ENCODE results near the gene FJX1.

Gene FJX1

DNA sequence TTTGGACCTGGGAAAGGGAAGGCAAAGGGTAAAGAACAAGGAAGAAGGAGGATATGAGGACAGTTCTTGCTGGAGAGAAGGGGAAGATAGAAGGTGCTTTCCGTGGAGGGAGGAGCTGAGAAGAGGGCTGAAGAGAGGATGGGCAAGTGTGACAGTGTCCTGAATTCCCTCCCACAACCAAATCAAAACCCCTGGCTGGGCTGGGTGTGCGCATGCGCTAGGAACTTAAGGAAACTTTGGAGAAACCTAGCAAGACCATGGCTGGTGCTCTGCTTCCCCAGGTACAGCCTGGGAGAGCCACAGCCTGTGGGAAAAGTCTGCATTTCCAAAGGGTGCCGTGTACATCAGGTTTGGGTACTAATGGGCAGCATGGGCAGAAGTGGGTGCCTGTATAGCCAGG is 29.0 kb upstream of the FJX1 start:
- no peak overlapping the region for H3K4me3 ChIP-seq (ENCODE audit: low read depth, low read length)
- no peaks in the 10 kb centered on the region for H3K36me3 ChIP-seq (ENCODE audit: control insufficient read depth, insufficient read depth, low read length)
- H3K9me3 ChIP-seq (ENCODE audit: control insufficient read depth, insufficient read depth, low read length): no peaks in the 10 kb centered on the region
- no peak overlapping the region for H3K9ac ChIP-seq (ENCODE audit: low read depth, low read length)
- H3K27me3 ChIP-seq (ENCODE audit: control insufficient read depth, insufficient read depth, low read length): no peaks in the 10 kb centered on the region
- no peaks in the 10 kb centered on the region for H3K4me1 ChIP-seq (ENCODE audit: control insufficient read depth, insufficient read depth, low read length)

DNA sequence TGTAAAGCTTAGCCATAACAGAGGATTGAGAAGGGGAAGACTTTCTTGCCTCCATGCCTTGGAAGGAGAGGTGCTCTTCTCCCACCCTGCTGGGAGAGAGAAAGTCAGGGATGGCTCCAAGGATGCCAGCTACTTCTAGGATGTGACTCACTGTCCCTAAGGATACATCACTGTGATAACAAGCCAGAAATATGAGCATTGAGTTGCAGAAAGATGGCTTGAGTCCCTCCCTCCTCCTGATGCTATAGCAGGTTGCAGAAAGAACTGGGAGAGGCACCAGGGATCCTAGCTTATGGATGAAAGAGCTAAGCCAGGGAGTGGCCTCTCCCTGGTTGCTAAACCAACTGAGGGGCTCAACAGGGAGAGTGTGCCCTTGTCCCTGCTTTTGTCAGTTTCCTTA is 27.8 kb upstream of the FJX1 start:
- Histone ChIP-seq H3K9ac (ENCODE audit: low read depth, low read length) (no peak overlapping the region), H3K36me3 (ENCODE audit: control insufficient read depth, insufficient read depth, low read length) (no peaks in the 10 kb centered on the region), H3K27me3 (ENCODE audit: control insufficient read depth, insufficient read depth, low read length) (no peaks in the 10 kb centered on the region), H3K9me3 (ENCODE audit: control insufficient read depth, insufficient read depth, low read length) (no peaks in the 10 kb centered on the region), H3K4me3 (ENCODE audit: low read depth, low read length) (no peak overlapping the region), H3K4me1 (ENCODE audit: control insufficient read depth, insufficient read depth, low read length) (no peaks in the 10 kb centered on the region)

DNA sequence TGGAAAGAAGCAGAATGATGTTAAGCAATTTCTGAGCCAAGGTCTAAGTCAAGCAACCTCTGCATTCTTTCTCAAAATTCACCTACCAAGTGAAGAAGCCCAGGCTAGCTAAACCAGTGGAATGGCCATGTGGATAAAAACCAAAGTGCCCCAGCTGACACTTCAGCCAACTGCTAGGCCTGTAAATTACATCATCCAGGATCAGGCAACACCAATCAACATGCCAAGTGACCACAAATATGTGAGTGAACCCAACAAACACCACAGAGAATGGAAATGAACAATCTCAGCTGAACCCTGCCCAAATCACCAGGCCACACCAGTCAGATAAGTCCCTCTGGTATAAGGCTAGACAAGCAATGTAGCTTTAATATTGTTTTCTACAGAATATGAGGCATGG is 25.1 kb upstream of the FJX1 start:
- Histone ChIP-seq H3K36me3 (ENCODE audit: control insufficient read depth, insufficient read depth, low read length) (no peaks in the 10 kb centered on the region), H3K27me3 (ENCODE audit: control insufficient read depth, insufficient read depth, low read length) (no peaks in the 10 kb centered on the region), H3K4me3 (ENCODE audit: low read depth, low read length) (no peak overlapping the region)

DNA sequence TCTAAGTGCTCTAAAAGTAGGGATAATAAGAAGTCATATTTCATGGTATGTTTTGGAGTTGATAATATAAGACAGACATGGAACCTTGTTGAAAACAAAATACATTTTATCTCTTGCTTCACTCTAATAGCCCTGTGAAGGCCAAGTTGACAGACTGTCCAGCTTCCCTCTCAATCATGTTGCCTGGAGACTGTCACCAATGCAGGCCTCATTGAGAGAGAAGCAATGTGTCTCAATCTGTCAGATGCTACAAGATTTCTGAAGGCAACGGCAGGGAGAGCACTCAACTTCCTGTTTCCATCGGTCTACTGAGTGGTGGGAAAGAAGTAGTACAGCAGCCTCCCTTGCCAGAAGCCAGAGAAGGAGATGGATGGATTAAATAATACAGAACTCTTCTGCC is 23.6 kb upstream of the FJX1 start:
- Histone ChIP-seq H3K27me3 (ENCODE audit: control insufficient read depth, insufficient read depth, low read length) (no peaks in the 10 kb centered on the region), H3K9ac (ENCODE audit: low read depth, low read length) (no peak overlapping the region), H3K4me3 (ENCODE audit: low read depth, low read length) (no peak overlapping the region), H3K9me3 (ENCODE audit: control insufficient read depth, insufficient read depth, low read length) (no peaks in the 10 kb centered on the region), H3K4me1 (ENCODE audit: control insufficient read depth, insufficient read depth, low read length) (no peaks in the 10 kb centered on the region), H3K36me3 (ENCODE audit: control insufficient read depth, insufficient read depth, low read length) (no peaks in the 10 kb centered on the region)

More for the DNA sequence above, 25.1 kb upstream of the FJX1 start:
- H3K9me3 ChIP-seq (ENCODE audit: control insufficient read depth, insufficient read depth, low read length): no peaks in the 10 kb centered on the region
- no peaks in the 10 kb centered on the region for H3K4me1 ChIP-seq (ENCODE audit: control insufficient read depth, insufficient read depth, low read length)
- H3K9ac ChIP-seq (ENCODE audit: low read depth, low read length): no peak overlapping the region

DNA sequence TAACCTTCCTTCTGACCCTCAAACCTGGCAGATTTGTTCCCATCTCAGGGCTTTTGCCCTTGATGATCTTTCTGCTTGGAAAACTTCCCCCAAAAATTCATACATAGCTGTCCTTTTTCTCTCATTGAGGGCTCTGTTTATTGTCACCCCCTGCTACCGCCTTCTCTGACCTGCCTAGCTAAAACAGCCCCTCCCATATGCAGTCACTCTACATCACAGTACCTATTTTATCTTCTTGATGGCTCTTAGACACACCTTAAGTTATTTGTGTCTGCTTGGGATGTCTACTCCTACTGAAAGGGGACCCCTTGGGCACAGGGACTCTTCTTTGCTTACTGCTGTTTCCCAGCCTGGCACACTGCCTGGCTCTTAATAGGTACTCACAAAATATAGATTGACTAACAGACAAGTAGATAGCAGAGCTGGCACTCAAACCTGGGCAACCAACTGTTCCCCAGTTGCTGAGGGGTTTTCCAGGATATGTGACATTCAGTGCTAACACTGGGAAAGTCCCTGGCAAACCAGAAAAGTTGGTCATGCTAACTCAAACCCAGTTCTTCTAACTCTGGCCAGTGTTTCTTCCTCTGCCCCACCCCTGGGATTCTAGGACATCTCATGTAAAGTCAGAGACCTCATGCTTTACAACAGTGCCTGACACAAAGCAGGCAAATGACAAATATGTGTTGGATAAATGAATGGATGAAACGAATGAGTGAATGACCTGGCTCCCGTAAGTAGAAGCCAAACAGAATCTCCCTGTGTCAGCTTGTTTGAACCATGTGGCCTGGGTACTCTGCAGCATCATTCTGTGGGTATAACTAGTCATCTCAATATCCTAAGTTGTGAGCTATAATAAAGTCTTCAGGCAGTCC is 19.8 kb upstream of the FJX1 start:
- Histone ChIP-seq H3K9ac (ENCODE audit: low read depth, low read length) (no peak overlapping the region), H3K36me3 (ENCODE audit: control insufficient read depth, insufficient read depth, low read length) (no peaks in the 10 kb centered on the region), H3K27me3 (ENCODE audit: control insufficient read depth, insufficient read depth, low read length) (no peaks in the 10 kb centered on the region), H3K4me3 (ENCODE audit: low read depth, low read length) (no peak overlapping the region), H3K4me1 (ENCODE audit: control insufficient read depth, insufficient read depth, low read length) (no peaks in the 10 kb centered on the region), H3K9me3 (ENCODE audit: control insufficient read depth, insufficient read depth, low read length) (no peaks in the 10 kb centered on the region)

GRCh38 chr11:35600331-35600838 is 17.9 kb upstream of the FJX1 start:
- Histone ChIP-seq H3K9ac (ENCODE audit: low read depth, low read length) (no peak overlapping the region), H3K9me3 (ENCODE audit: control insufficient read depth, insufficient read depth, low read length) (no peaks in the 10 kb centered on the region), H3K4me1 (ENCODE audit: control insufficient read depth, insufficient read depth, low read length) (no peaks in the 10 kb centered on the region), H3K27me3 (ENCODE audit: control insufficient read depth, insufficient read depth, low read length) (no peaks in the 10 kb centered on the region), H3K36me3 (ENCODE audit: control insufficient read depth, insufficient read depth, low read length) (no peaks in the 10 kb centered on the region), H3K4me3 (ENCODE audit: low read depth, low read length) (no peak overlapping the region)

GRCh38 chr11:35602160-35602793 is 16.0 kb upstream of the FJX1 start:
- Histone ChIP-seq H3K4me1 (ENCODE audit: control insufficient read depth, insufficient read depth, low read length) (no peaks in the 10 kb centered on the region), H3K4me3 (ENCODE audit: low read depth, low read length) (no peak overlapping the region), H3K9ac (ENCODE audit: low read depth, low read length) (no peak overlapping the region), H3K36me3 (ENCODE audit: control insufficient read depth, insufficient read depth, low read length) (no peaks in the 10 kb centered on the region), H3K27me3 (ENCODE audit: control insufficient read depth, insufficient read depth, low read length) (no peaks in the 10 kb centered on the region), H3K9me3 (ENCODE audit: control insufficient read depth, insufficient read depth, low read length) (no peaks in the 10 kb centered on the region)

GRCh38 chr11:35602979-35603378 is 15.3 kb upstream of the FJX1 start:
- H3K9ac ChIP-seq (ENCODE audit: low read depth, low read length): no peak overlapping the region
- no peaks in the 10 kb centered on the region for H3K36me3 ChIP-seq (ENCODE audit: control insufficient read depth, insufficient read depth, low read length)
- no peaks in the 10 kb centered on the region for H3K9me3 ChIP-seq (ENCODE audit: control insufficient read depth, insufficient read depth, low read length)
- H3K4me3 ChIP-seq (ENCODE audit: low read depth, low read length): no peak overlapping the region
- no peaks in the 10 kb centered on the region for H3K4me1 ChIP-seq (ENCODE audit: control insufficient read depth, insufficient read depth, low read length)
- H3K27me3 ChIP-seq (ENCODE audit: control insufficient read depth, insufficient read depth, low read length): no peaks in the 10 kb centered on the region

DNA sequence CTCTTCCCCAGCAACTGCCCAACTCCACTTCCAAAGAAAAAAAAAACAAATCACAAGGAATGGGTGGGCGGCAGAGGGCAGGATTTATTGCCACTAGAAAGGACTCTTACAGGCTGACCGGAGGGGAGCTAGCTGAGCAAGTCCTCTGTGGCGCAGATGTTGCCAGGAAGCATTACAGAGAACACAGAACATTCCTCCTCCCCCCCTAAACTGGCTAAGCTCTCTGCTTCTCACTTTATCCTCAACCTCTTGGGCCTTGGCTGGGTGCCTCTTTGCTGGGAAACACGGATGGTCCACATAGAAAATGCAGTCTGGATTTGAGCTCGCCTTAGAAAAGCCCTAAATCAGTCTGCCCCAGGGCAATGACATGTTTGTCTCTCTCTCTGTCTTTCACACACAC is 12.6 kb upstream of the FJX1 start:
- Histone ChIP-seq H3K4me3 (ENCODE audit: low read depth, low read length) (no peak overlapping the region), H3K4me1 (ENCODE audit: control insufficient read depth, insufficient read depth, low read length) (peaks cover 11% of the 10 kb centered on the region), H3K9me3 (ENCODE audit: control insufficient read depth, insufficient read depth, low read length) (no peaks in the 10 kb centered on the region), H3K36me3 (ENCODE audit: control insufficient read depth, insufficient read depth, low read length) (no peaks in the 10 kb centered on the region), H3K27me3 (ENCODE audit: control insufficient read depth, insufficient read depth, low read length) (peaks cover 3% of the 10 kb centered on the region), H3K9ac (ENCODE audit: low read depth, low read length) (no peak overlapping the region)

- Histone ChIP-seq H3K4me3 (ENCODE audit: low read depth, low read length) (no peak overlapping the region), H3K9me3 (ENCODE audit: control insufficient read depth, insufficient read depth, low read length) (no peaks in the 10 kb centered on the region)
Measured at GRCh38 chr11:35606206-35606605, 12.1 kb upstream of the FJX1 start.

DNA sequence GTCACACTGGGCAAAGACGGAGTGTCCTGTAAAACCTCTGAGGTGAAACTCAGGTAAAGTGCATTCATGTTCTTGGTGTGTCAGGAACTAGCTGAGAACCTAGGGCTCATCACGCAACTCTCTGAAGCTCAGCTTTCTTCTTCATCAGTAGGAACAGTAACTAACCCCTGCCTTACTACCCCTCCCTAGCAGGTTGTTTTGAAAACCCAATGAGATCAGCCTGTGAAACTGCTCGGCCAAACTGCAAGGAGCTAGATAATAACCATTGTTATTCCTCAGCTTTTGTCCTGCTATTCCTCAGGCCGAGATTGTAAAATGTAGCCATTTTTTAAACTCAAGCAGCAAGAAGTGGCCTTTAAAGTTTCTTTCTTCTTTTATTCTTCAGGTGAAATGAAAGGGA is 9.8 kb upstream of the FJX1 start:
- Histone ChIP-seq H3K27me3 (ENCODE audit: control insufficient read depth, insufficient read depth, low read length) (peaks cover 8% of the 10 kb centered on the region), H3K9ac (ENCODE audit: low read depth, low read length) (no peak overlapping the region)

More at GRCh38 chr11:35606206-35606605, 12.1 kb upstream of the FJX1 start:
- peaks cover 11% of the 10 kb centered on the region for H3K4me1 ChIP-seq (ENCODE audit: control insufficient read depth, insufficient read depth, low read length)
- H3K9ac ChIP-seq (ENCODE audit: low read depth, low read length): no peak overlapping the region
- peaks cover 3% of the 10 kb centered on the region for H3K27me3 ChIP-seq (ENCODE audit: control insufficient read depth, insufficient read depth, low read length)
- no peaks in the 10 kb centered on the region for H3K36me3 ChIP-seq (ENCODE audit: control insufficient read depth, insufficient read depth, low read length)

GRCh38 chr11:35609656-35610055 is 8.6 kb upstream of the FJX1 start:
- Histone ChIP-seq H3K4me3 (ENCODE audit: low read depth, low read length) (no peak overlapping the region), H3K9ac (ENCODE audit: low read depth, low read length) (no peak overlapping the region), H3K9me3 (ENCODE audit: control insufficient read depth, insufficient read depth, low read length) (no peaks in the 10 kb centered on the region), H3K36me3 (ENCODE audit: control insufficient read depth, insufficient read depth, low read length) (no peaks in the 10 kb centered on the region), H3K4me1 (ENCODE audit: control insufficient read depth, insufficient read depth, low read length) (peaks cover 11% of the 10 kb centered on the region), H3K27me3 (ENCODE audit: control insufficient read depth, insufficient read depth, low read length) (peaks cover 8% of the 10 kb centered on the region)

More for the DNA sequence above, 9.8 kb upstream of the FJX1 start:
- no peak overlapping the region for H3K4me3 ChIP-seq (ENCODE audit: low read depth, low read length)
- H3K36me3 ChIP-seq (ENCODE audit: control insufficient read depth, insufficient read depth, low read length): no peaks in the 10 kb centered on the region
- no peaks in the 10 kb centered on the region for H3K9me3 ChIP-seq (ENCODE audit: control insufficient read depth, insufficient read depth, low read length)
- H3K4me1 ChIP-seq (ENCODE audit: control insufficient read depth, insufficient read depth, low read length): peaks cover 11% of the 10 kb centered on the region
